ENCODE data around the gene GARNL3.

The GARNL3 gene

DNA sequence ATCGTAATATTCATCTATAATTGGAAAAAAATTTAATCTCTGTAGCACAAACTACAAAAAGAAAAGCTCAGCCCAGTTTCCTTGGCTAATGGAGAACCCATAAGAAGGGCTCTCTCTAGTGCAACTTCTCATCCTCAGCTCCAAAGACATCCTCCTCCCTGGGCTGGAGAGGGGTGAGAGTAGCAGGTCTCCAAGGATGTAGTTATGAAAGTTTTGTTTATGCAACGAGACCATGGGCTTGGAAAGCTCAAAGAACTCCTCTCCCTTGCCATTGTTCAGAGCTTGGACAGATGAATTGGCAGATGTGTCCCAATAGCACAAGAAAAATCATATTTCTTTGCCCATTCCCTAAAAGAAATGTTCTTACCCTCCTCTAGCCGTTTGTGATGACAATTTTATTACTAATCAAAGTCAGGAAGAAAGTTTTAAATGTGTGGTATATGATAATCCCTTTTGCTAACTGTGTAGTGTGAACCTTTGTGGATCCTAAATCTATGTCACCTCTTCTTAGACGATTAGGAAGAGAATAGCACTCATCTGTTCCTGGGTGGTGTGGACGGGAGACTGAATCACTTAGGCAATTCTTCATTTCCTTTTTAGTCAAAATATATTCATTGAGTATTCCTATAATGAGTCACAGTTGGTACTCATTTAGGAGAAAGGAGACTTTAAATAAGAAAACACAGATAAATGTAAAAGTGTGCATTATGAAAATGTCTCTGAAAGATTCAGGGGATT is 52.2 kb downstream of the GARNL3 start:
- no peak for DNase-seq

DNA sequence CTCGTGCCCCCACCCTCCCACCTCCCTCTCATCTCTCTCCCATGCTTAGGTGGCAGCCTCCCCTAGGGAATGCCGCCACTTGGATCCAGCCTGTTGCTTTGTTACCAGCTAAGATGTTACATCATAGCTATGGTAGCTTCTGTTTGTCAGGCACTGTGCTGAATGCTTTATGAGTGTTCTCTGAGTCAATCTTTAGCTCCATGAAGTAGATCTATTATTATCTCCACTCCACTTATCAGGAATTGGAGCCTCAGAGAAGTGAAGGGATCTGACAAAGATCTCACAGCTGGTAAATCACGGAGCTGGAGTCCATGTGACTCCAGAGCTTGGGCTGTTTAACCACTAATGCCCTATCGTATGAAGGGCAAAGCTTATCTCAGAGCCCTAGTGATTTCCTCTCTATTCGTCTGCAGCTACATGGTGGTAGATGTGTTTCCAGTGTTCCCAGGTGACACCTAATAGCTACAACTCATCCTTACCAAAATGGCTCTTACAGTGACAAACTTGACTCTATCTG is 54.1 kb downstream of the GARNL3 start:
- DNase-seq = no peak

DNA sequence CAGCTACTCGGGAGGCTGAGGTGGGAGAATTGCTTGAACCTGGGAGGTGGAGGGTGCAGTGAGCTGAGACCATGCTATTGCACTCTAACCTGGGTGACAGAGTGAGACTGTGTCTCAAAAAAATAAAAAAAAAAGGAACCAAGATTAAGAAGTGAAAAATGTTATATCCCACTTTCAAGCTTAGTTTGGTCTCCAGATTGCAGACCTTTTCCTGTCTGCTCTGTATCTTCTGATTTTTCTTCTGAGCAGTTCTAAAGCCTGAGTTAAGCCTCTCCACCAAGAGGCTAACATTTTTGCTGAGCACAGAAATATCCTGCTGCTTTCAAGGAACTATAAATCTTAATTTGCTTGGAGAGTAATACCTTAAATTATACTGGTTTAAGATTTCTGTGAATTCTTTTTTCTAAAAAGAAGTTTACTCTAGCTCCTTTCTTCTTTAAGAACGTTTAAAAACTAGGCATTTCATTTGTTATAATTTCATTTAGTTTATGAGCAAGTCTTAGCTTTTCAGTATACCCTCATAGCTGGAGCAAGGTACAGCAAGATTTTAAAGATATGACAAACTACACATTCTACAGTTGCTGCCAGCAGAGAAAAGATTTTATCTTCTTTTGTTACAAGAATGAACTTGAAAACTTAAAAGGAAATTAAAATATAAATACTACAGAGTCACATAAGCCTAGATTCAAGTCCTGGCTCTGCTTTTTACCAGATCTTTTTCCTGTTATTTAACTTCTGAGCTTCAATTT is 55.0 kb downstream of the GARNL3 start:
- DNase-seq = no peak

DNA sequence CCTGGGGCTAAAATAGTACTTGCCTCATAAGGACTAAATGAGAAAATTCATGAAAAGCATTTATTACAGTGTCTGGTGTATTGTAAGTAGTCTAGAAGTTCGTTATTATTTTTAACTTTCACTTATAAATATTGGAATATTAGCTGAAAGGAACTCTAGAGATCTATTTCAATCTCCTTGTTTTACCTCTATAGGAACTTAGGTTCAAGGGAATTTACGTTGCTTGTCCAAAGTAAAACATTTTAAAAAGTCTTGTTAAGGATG is 55.5 kb downstream of the GARNL3 start:
- no peak for DNase-seq

DNA sequence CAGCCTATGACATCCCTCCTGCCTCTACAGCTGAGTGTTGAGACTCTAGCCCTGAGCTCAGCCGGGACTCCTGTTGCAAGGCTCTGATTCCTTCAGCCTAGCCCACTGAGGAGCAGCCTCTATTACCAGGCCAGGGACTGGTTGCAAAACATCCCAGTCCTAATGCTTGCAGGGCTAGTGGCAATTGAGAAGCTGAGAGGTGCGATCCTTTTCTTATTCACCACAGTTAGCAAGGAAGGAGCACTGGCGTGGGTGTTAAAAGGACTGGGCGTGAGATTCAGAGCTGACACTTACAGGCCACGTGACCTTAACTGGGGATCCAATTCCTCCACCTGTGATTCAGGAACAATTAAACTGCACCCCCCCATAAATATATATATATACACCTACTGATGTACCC is 58.8 kb downstream of the GARNL3 start:
- no peak for DNase-seq

DNA sequence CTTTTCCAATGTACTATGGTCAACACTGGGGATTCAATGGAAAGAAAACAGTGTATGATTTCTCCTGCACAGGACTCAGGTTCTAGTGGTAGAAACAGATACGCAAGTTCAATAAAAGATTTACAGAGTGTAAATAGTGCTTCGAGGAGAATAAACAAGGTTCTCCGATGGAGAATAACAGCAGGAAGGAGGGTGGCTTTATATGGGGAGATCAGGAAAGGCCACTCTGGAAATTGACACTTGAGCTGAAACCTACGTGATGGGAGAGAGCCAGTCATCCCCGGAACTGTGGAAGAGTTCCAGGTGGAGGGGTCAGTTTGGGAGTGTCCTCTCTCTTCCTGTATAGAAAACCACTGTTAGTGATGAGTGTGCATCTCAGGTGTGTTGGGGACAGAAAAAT is 65.9 kb downstream of the GARNL3 start:
- no peak for DNase-seq

DNA sequence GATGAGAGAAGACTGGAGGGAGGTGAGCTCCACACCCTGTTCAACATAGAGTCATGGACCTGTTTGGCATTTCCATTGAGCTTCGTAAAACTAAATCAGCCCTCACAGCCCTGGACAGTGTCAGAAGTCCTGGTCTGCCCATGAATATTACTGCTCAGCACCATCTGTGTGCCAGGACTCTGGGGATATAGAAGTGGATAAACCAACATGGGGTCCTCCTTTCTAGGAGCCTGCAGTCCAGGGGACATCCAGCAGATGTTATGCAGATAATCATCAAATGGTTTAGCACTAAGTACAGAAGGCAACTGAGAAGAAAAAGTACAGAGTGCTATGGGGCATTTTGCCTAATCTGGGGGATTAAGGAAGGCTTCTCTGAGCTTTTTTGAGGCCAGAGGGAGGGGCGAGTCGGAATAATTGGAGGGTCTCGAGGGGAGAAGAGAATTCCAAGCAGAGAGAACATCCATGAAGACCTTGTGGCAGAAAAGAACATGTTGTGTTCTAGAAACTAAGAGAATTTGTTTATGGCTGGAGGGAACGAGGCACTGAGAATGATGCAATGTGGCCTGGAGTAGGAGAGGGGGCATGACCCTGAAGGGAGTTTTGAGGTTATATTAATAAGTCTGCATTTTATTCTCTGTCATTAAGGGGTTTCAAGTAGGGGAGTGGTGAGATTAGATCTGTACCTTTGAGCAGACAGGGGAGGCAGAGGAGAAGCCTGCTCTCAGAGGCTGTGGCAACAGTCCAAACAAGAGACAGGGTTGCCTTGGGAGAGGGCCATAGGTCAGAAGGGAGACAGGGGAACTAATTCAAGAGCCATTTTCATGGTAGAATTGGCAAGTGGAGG is 68.9 kb downstream of the GARNL3 start:
- no peak for DNase-seq

DNA sequence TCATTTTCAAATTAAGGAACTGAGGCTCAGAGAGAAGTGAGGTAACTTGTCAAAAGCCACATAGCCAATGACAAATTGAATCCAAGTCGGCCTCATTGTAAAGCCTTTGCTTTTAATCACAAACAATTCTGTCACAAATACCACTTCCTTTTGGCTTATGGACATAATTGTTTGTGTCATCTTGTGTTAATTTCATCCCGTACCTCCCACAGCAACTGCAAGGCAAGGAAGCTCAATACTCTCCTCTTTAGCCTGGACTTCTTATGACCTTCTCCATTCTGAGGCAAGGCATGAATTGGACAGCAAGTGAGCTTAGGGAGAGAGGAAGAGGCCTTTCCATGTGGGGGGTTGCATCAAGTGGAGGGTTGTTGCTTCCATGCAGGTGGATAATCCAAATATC is 70.2 kb downstream of the GARNL3 start:
- DNase-seq = no peak

DNA sequence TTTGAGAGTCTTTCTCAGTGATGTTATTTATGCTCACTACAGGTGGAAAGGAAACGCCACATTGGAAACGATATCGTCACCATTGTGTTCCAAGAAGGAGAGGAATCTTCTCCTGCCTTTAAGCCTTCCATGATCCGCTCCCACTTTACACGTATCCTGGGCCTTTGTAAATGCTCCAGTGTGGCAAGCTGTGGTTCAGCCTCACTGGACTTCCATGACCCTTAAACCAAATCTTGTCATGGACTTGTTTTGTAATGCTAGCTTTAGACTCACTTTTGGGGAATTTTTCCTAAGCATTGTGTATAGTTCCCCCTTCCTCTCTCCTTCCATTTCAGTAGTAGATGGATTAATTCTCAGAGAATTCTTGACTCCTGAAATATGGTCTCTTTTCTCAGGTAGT is 71.5 kb downstream of the GARNL3 start:
- no peak for DNase-seq

DNA sequence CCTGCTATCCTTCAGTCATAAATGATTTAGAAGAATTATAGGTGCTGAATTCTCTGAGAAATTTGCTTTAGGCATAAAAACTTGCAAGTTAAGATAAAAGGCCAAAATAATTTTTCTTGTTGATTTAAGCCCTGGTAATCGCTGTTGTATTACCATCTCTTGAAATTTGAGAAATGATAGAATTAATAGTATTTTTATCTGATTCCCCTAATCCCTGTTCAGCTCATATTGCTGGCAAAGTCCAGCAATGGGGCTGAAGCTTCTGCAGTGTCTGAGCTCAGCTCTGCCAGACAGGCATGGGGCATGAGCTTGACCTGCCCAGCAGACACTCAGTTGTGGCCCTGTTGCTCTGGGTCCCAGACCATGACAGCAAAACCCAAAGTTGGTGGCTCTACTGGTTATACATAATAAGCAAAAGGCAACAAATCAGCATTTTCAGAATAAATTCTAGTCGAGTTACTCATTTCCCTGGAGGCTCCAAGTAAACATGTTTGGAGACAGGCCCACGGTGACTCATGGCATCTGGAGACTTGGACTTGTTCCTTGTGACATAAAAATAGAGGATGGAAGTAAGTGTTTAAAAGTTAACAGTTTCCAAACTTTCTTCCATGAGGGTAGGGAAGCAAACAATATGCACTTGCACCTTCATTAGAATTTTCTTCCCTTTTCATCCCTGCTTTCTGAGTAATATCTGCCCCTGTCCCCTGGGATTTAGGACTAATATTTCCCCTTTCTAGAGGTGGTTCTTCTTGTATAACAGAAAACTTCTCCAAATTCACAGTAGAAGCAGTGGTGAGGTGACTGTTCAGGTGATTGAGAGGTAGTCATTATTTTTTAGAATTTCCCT is 72.2 kb downstream of the GARNL3 start:
- DNase-seq = no peak

DNA sequence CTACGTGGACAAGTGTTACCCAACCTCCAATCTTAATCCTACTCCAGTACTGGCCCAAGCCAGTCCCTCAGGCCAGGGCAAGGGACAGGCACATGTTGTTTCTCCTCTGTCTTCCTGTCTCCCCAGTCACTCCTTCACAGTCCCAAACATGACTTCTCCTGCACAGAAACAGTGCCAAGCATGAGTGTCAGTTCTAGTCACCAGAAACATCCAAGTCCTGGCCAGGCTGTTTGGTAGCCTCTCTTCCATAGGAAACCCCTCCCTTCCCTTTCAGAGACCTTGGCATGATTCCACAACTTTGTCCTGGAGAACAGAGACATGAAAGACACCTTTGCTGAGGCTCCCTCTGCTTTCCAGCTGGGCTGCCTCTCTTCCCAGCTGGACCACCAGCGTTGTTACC is 76.1 kb downstream of the GARNL3 start:
- DNase-seq = no peak

DNA sequence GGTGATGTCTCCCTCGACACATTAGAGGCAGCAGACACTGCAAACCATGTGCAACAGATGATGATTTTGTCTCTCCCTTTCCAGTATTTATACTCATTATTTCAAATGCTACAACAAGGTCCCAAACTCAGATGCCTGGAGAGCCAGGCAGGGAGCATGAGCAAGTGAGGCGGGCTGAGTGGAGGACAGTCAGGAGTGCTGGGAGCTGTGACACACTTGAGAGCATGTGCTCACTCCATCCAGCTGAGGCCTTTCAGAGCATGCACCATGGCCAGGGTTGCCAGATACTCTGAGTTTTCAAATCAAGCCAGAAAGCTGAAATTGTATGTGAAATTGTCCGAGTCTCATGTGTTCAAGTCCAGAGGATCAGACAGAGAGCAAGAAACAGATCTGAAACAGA is 76.6 kb downstream of the GARNL3 start:
- no peak for DNase-seq

DNA sequence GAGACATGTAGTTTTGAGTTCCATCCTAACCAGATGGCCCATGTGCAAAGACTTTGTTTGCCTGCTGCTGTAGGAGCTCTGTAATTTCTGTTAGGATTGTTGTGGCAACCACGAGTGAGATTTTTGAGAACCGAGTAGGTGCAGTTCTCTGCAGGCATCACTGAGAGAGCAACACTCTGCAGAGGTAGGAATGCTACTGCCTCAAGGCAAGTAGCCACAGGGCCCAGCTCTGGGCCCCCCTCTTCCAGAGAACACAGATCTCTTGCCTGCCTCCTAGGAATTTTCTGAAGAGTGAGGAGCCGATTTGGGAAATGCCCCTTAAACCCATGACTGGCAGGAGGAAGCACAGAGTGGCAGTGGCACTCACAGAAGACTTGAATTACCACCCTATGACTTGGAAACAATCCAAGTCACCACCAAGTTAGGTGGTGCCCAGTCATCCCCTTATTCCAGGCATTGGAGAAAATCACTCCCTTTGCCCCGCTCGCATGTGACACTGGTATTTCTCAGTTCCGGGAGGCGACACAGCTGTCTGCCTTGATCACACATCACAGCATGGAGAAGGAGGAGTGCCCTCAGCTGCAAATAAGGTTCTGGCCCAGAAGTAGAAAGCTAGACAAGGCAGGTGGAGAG is 79.9 kb downstream of the GARNL3 start:
- no peak for DNase-seq

DNA sequence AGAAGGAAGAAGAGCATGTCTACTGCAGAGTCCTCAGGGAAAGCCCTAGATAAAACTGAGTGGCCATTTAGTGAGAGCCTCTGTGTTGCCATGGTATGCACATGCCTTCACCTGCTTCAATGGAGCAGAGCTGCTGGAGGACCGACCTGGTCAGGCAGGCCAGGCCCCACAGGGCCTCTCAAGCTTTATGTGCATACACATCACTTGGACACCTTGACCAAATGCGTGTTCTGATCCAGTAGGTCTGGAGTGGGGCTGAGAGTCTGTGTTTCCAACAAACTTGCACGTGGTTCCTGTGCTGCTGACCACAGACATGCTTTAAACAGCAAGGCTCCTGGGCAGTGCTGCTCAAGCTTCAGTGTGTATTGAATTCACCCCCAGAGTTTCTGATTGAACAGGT is 81.0 kb downstream of the GARNL3 start:
- DNase-seq = no peak

DNA sequence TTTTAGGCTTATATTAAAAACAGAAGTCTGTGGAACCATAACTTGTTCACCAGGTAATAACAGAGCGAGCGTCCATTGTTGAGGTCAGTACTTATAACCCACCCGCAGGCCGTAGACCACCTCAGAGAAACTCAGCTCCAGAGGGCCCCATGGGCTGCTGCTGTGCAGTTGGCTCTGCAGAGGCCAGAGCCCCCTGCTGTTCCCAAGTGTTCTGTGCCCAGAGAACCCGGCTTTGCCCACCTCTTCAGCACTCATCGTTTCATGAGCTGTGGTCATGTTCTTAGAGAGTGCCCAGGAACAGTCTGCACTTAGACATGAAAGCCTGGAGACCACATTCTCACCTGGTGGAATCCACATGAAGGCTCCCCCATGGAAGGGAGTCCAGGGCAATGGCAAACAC is 82.0 kb downstream of the GARNL3 start:
- no peak for DNase-seq

DNA sequence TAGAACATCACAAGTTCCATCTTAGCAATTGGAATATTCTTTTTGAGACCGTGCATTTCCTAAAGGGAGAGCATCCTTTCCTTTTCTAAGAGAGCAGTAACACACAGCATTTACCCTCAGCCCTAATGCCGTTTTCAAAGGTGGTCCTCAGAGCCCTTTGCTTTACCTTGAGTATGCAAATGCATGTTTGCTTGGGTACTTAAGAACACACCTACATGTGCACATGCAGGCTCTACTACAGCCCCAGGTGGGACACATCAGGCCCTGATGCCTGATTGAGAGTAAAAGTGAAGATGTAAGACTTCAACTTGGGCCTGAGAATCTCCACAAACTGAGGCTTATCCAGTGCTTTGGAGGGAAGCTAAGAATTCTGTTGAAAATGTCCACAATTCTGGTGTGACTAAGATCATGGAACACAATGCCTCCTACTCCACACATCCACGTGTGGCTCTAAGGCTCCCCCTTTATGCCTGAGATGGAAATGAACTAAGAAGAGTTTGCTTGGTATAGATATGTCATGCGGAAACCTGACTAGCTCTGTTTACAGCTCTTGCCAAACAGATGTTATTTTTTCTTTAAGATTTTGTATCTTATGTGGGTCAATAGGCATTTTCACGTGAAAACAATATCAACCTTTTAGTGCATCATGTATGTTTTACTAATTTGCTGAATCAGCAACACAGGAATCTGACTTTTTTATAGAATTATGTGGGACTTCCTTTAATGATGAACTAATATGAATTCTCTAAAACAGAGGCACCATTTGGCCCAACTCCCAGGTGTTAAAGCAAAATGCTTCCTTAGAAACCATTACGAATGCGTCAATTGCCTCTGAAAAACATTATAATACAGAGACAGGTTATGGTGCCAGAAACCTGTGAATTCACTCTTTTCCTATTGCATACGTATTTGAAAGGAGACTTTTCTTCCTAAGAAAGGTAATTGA is 83.5 kb downstream of the GARNL3 start:
- DNase-seq = no peak

DNA sequence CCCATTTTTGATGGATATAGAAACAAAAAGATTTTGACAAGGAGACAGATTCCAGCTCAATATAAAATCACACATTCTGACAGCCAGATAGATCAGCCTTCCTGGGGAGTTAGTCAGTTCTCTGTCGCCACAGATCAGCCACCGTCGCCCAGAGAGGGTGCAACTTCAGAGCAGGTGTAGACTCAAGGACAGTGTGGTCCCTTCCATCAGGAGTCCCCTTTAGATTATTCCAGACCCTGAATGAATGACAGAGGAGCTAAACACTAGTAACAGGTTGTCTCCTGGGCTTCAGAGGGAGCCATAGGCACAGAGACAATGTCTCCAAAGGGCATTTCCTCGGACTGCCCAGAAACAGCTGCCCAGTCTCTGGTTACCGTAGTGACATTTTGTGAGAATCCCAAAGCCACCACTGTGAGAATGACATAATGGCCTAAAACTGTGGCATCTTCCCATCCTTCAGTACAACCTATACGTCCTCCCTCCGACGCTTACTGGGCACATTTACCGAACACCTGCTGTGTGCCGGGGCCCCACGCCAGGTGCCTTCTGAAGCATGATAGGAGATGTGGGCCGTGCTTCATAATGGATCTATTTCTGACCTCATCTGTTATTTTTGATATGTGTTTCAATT is 85.0 kb downstream of the GARNL3 start:
- peak; percentile 82 for DNase-seq

DNA sequence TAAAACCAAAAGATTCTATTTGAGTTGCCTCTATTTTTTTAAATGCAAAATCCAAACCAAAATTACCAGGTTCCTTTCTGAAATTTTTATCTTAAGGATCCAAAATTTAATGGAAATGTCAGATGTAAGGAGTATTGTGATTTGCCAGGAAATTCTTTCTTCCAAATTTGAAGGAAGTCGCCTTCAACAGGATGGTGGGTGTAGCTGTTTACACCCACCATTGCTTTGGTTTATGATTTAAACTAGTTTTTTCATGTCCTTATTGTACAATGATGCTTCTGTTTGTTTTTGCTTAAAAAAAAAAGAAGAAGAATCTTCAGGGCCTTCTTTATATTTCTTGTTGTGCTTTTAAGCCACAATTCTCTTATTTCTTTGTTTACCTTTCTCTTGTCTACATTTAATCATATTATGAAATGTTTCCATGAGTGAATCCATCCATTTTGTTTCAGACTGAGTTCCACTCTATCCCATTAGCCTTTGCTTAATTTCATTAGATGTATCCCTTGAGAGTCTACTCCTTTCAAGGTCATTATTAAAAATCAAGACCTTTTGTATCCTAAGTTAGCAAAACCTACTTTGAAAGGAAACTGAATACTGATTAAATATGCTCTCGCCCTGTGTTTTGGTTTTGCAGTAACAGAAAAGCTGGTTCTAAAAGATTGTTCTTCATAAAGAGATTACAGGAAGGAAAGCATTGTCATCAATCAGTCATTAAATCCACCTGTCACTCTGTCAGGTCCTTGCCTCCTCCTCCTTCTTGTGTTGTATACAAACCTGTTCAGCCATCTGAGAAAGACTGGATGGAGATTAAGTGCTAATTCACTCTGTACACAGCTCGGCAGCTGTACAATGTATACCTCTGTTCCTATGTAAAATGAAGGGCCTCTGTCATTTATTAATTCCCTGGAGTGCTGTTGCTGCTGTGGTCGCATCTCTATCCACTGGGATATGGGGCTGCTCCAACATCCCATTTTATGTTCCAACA is 86.9 kb downstream of the GARNL3 start:
- peak; percentile 58 for DNase-seq

DNA sequence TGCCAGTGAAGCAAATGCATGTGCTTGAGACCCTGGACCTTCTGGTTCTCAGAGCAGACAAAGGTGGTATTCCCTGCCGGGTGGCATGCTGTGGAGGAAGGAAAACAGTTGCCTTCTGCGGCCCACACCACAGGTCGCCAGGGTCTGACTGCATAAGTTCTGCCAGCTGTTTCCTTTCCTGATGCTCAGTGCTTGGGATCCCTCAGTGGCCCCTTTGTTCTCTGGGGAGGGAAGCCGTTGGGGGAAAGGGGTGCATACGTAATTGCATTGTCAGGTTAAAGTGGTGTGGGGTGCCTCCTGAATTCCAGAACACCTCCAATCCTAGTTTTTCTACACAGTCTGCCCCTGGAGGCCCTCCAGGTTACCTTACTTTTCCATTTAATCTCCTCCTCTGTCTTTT is 89.3 kb downstream of the GARNL3 start:
- DNase-seq = no peak
